Measurements from ENCODE around the gene SSNA1. TPM values are rescaled to one million over a fixed set of nuclear protein-coding genes. Genes with fewer than 3 reads are reported as not detected.

SSNA1 gene
- polyA plus RNA-seq, 4 donors = 35.6 to 63.6 (median 43.0) TPM

GRCh38 chr9:137217276-137218211 lies 29.1 kb downstream of the SSNA1 start:
- DNase-seq (ENCODE audit: low read depth in 4 of 4, low spot score in 3 of 4) = no peak

- no peak for DNase-seq (ENCODE audit: low read depth in 4 of 4, low spot score in 3 of 4)
Observed at GRCh38 chr9:137218212-137218753, 29.8 kb downstream of the SSNA1 start.

- no peak for DNase-seq (ENCODE audit: low read depth in 4 of 4, low spot score in 3 of 4)
Observed at GRCh38 chr9:137218754-137219271, 30.3 kb downstream of the SSNA1 start.

- DNase-seq (ENCODE audit: low read depth in 4 of 4, low spot score in 3 of 4) = no peak
Observed at GRCh38 chr9:137219757-137220316, 31.4 kb downstream of the SSNA1 start.

- DNase-seq (ENCODE audit: low read depth in 4 of 4, low spot score in 3 of 4) = no peak
Observed at GRCh38 chr9:137220317-137221094, 32.0 kb downstream of the SSNA1 start.

GRCh38 chr9:137221095-137221505 lies 32.6 kb downstream of the SSNA1 start:
- DNase-seq (ENCODE audit: low read depth in 4 of 4, low spot score in 3 of 4) = no peak

- no peak for DNase-seq (ENCODE audit: low read depth in 4 of 4, low spot score in 3 of 4)
Observed at GRCh38 chr9:137221506-137222111, 33.1 kb downstream of the SSNA1 start.

- no peak for DNase-seq (ENCODE audit: low read depth in 4 of 4, low spot score in 3 of 4)
Observed at GRCh38 chr9:137222190-137223077, 34.0 kb downstream of the SSNA1 start, which contains the start of gene RNF208. Gene RNF208 (minus strand): TSS chr9:137222240. CDS start chr9:137221212, 1,028 bp downstream.

- peak; percentile 90 to 95 (median 94) for DNase-seq (ENCODE audit: low read depth in 4 of 4, low spot score in 3 of 4)
Observed at GRCh38 chr9:137223078-137223970, 34.8 kb downstream of the SSNA1 start.

GRCh38 chr9:137224830-137225694 lies 36.6 kb downstream of the SSNA1 start, which contains the start of gene CYSRT1:
Gene CYSRT1 (plus strand): TSS chr9:137225174. CDS start chr9:137225622, 448 bp downstream.
- DNase-seq (ENCODE audit: low read depth in 4 of 4, low spot score in 3 of 4) = no peak

GRCh38 chr9:137225699-137226331 lies 37.3 kb downstream of the SSNA1 start:
- no peak for DNase-seq (ENCODE audit: low read depth in 4 of 4, low spot score in 3 of 4)

- DNase-seq (ENCODE audit: low read depth in 4 of 4, low spot score in 3 of 4) = no peak
Observed at GRCh38 chr9:137226338-137227053, 38.0 kb downstream of the SSNA1 start.

- DNase-seq (ENCODE audit: low read depth in 4 of 4, low spot score in 3 of 4) = peak in 1 of 4 donors; percentile 60
Observed at GRCh38 chr9:137227054-137227852, 38.8 kb downstream of the SSNA1 start, which contains the start of gene RNF224. Gene RNF224 (plus strand): TSS chr9:137227502. CDS start chr9:137228336, 834 bp downstream.

GRCh38 chr9:137227853-137228505 lies 39.5 kb downstream of the SSNA1 start:
- no peak for DNase-seq (ENCODE audit: low read depth in 4 of 4, low spot score in 3 of 4)

Measured in left renal pelvis (tissue), 4 donors.